IMR-90 (cell line): ENCODE data around the gene DPM1. TPM values are rescaled to one million over a fixed set of nuclear protein-coding genes. Genes with fewer than 3 reads are reported as not detected.
A peak's percentile ranks its signal among the peaks of the same experiment; 100 is the strongest.

ENCODE experiments used
- ATAC-seq: fragments of 200-7000 bp; cut with Tn5 transposase; 2 replicates; pipeline ENCODE4 v1.9.1; 2020; ENCODE audit warnings: low read depth, mild to moderate bottlenecking, moderate library complexity
- BruUV-seq: library from RNA; stranded (reverse); fragments of 400-500 nt; replicated peaks from 2 replicates; lab custom pipeline; 2021; lab: Mats Ljungman, UMichigan
- CTCF ChIA-PET: fragments of 300-600 bp; formaldehyde crosslinking; extraction: SDS; loops from one replicate; lab custom pipeline; 2021; ENCODE audit warnings: antibody characterized with exemption; lab: Yijun Ruan, JAX
- POLR2A ChIA-PET: fragments of 300-600 bp; sonication (Branson Sonifier 250); formaldehyde crosslinking; loops from one replicate; lab custom pipeline; 2022; ENCODE audit warnings: antibody characterized with exemption; ENCODE audit not compliant: unreplicated experiment; lab: Charles Lee
- DNase-seq: peaks from one replicate; pipeline ENCODE4 v3.0.0; 2013
- H2AFZ ChIP-seq: replicated peaks from 2 replicates; pipeline ENCODE3; 2013; ENCODE audit warnings: low read length, mild to moderate bottlenecking; ENCODE audit not compliant: poor library complexity
- H2AK5ac ChIP-seq: 2 replicates; pipeline ENCODE4 v1.6.1; 2013; ENCODE audit warnings: low read depth, low read length, inconsistent platforms
- H2AK9ac ChIP-seq: replicated peaks from 2 replicates; pipeline ENCODE3; 2013; ENCODE audit warnings: mild to moderate bottlenecking, low read depth, low read length, moderate library complexity; ENCODE audit not compliant: poor library complexity
- H2BK120ac ChIP-seq: 2 replicates; pipeline ENCODE4 v1.6.1; 2013; ENCODE audit warnings: low read depth, low read length, inconsistent platforms
- H2BK15ac ChIP-seq: 3 replicates; pipeline ENCODE4 v1.6.1; 2013; ENCODE audit warnings: low read depth, low read length, inconsistent platforms
- H2BK20ac ChIP-seq: 2 replicates; pipeline ENCODE4 v1.6.1; 2013; ENCODE audit warnings: low read depth, mild to moderate bottlenecking, inconsistent platforms, low read length, moderate library complexity
- H2BK5ac ChIP-seq: 2 replicates; pipeline ENCODE4 v1.6.1; 2013; ENCODE audit warnings: mild to moderate bottlenecking, low read depth, low read length, inconsistent platforms; ENCODE audit not compliant: poor library complexity, severe bottlenecking
- H3K14ac ChIP-seq: replicated peaks from 2 replicates; pipeline ENCODE4 v1.6.1; 2013; ENCODE audit warnings: low read depth, low read length, inconsistent platforms
- H3K18ac ChIP-seq: 2 replicates; pipeline ENCODE4 v1.6.1; 2013; ENCODE audit warnings: low read depth, low read length, control low read depth
- H3K23ac ChIP-seq: 2 replicates; pipeline ENCODE4 v1.6.1; 2013; ENCODE audit warnings: low read depth, low read length, inconsistent platforms
- H3K27ac ChIP-seq: 2 replicates; pipeline ENCODE4 v1.5.1; 2013; ENCODE audit warnings: mild to moderate bottlenecking, control low read depth, low read length; ENCODE audit not compliant: insufficient read depth
- H3K27me3 ChIP-seq: 2 replicates; pipeline ENCODE4 v1.6.1; 2013; ENCODE audit warnings: low read length; ENCODE audit not compliant: control insufficient read depth, insufficient read depth
- H3K36me3 ChIP-seq: 2 replicates; pipeline ENCODE4 v1.6.1; 2013; ENCODE audit warnings: low read length, mixed read lengths; ENCODE audit not compliant: control insufficient read depth, insufficient read depth
- H3K4ac ChIP-seq: 2 replicates; pipeline ENCODE4 v1.6.1; 2013; ENCODE audit warnings: low read depth, low read length, inconsistent platforms
- H3K4me1 ChIP-seq: 2 replicates; pipeline ENCODE4 v1.6.1; 2013; ENCODE audit warnings: low read length, mixed read lengths; ENCODE audit not compliant: control insufficient read depth, insufficient read depth
- H3K4me2 ChIP-seq: 2 replicates; pipeline ENCODE4 v1.6.1; 2013; ENCODE audit warnings: low read depth, mild to moderate bottlenecking, control low read depth, low read length, moderate library complexity
- H3K4me3 ChIP-seq: 2 replicates; pipeline ENCODE4 v1.5.1; 2013; ENCODE audit warnings: low read depth, mild to moderate bottlenecking, control low read depth, low read length, moderate library complexity; ENCODE audit not compliant: insufficient read depth
- H3K56ac ChIP-seq: 2 replicates; pipeline ENCODE4 v1.6.1; 2013; ENCODE audit warnings: low read length, inconsistent platforms; ENCODE audit not compliant: insufficient read depth; ENCODE audit errors: extremely low read depth
- H3K79me1 ChIP-seq, 2 experiments: 2 replicates each; pipeline ENCODE4 v1.6.1; 2013; ENCODE audit warnings: low read length in 2 of 2, inconsistent platforms in 1 of 2, low read depth in 1 of 2
- H3K9ac ChIP-seq: 2 replicates; pipeline ENCODE4 v1.6.1; 2013; ENCODE audit warnings: low read depth, low read length, control low read depth
- H3K9me1 ChIP-seq: 2 replicates; pipeline ENCODE4 v1.6.1; 2013; ENCODE audit warnings: low read length, inconsistent platforms; ENCODE audit not compliant: insufficient read depth
- H3K9me3 ChIP-seq: 2 replicates; pipeline ENCODE4 v1.6.1; 2013; ENCODE audit warnings: low read length; ENCODE audit not compliant: control insufficient read depth, insufficient read depth
- H4K20me1 ChIP-seq: 2 replicates; pipeline ENCODE4 v1.6.1; 2013; ENCODE audit warnings: low read length, inconsistent platforms; ENCODE audit not compliant: insufficient read depth
- H4K5ac ChIP-seq: 2 replicates; pipeline ENCODE4 v1.6.1; 2013; ENCODE audit warnings: mild to moderate bottlenecking, low read depth, low read length, control low read depth
- H4K8ac ChIP-seq, 2 experiments: 2 replicates each; pipeline ENCODE4 v1.6.1; 2013; ENCODE audit warnings: low read depth in 2 of 2, low read length in 2 of 2, control low read depth in 1 of 2, inconsistent platforms in 1 of 2
- H4K91ac ChIP-seq: 2 replicates; pipeline ENCODE4 v1.6.1; 2013; ENCODE audit warnings: low read depth, low read length, inconsistent platforms; ENCODE audit not compliant: insufficient read depth
- BHLHE40 ChIP-seq: fragments of 150-350 bp; IDR thresholded peaks from 2 replicates; pipeline ENCODE4 v1.6.1; 2016; ENCODE audit warnings: mild to moderate bottlenecking, low read depth, low read length
- CEBPB ChIP-seq: IDR thresholded peaks from 2 replicates; pipeline ENCODE4 v1.6.1; 2012; ENCODE audit warnings: low read depth, low read length, improper control_type of control experiment
- FOS ChIP-seq: fragments of 150-350 bp; IDR thresholded peaks from 2 replicates; pipeline ENCODE4 v1.6.1; 2016; ENCODE audit warnings: low read depth, low read length
- MAFK ChIP-seq: IDR thresholded peaks from 2 replicates; pipeline ENCODE4 v1.6.1; 2012; ENCODE audit warnings: low read depth, low read length, improper control_type of control experiment
- MAZ ChIP-seq: IDR thresholded peaks from 2 replicates; pipeline ENCODE4 v1.6.1; 2012; ENCODE audit warnings: low read depth, mild to moderate bottlenecking, low read length, improper control_type of control experiment, moderate library complexity, borderline replicate concordance
- RAD21 ChIP-seq: IDR thresholded peaks from 2 replicates; pipeline ENCODE4 v1.6.1; 2012; ENCODE audit warnings: low read length, improper control_type of control experiment
- RCOR1 ChIP-seq: IDR thresholded peaks from 2 replicates; pipeline ENCODE4 v1.6.1; 2012; ENCODE audit warnings: mild to moderate bottlenecking, low read length, improper control_type of control experiment; ENCODE audit not compliant: insufficient replicate concordance
- SMC3 ChIP-seq: fragments of 150-350 bp; IDR thresholded peaks from 2 replicates; pipeline ENCODE4 v1.6.1; 2016; ENCODE audit warnings: low read depth, mild to moderate bottlenecking, antibody characterized with exemption, low read length, moderate library complexity
- WGBS, 2 experiments: methylation state at CpG; one replicate each; pipeline versions ENCODE4 v1.1.5 to v1.1.7; 2013; ENCODE audit warnings: missing lambda C conversion rate in 2 of 2; ENCODE audit not compliant: insufficient read length in 1 of 2; ENCODE audit errors: extremely low coverage in 2 of 2; 5-methylcytosine and 5-hydroxymethylcytosine counted together
- dilution Hi-C: fragments of 300-500 bp; cut with HindIII; formaldehyde crosslinking; loops from one replicate; pipeline ENCODE4 v1.14.3; 2018; ENCODE audit warnings: low sequenced_read_pairs; ENCODE audit not compliant: unreplicated experiment
- in situ Hi-C: fragments of 300-500 bp; cut with MboI; formaldehyde crosslinking; loops from 3 replicates; pipeline ENCODE4 v1.14.3; 2019; ENCODE audit warnings: low sequenced_read_pairs, inconsistent platforms, mixed read lengths
- intact Hi-C: fragments of 100-400 bp; cut with micrococcal nuclease; formaldehyde crosslinking; loops from 2 replicates; pipeline ENCODE4 v1.10.0; 2022
- polyA plus RNA-seq, 3 experiments: library from polyadenylated mRNA; depleted of rRNA; stranded (reverse); fragments of >200 nt; gene quantifications; 2 replicates each; pipeline ENCODE4 v1.2.3, GENCODE V29; 2012; ENCODE audit warnings: low replicate concordance in 1 of 3
- total RNA-seq: library from RNA; depleted of rRNA; stranded (reverse); fragments of >200 nt; gene quantifications from 2 replicates; pipeline ENCODE4 v1.2.3, GENCODE V29; 2012
- TF ChIP-seq, protein P1 (sequence below): fragments of 150-350 bp; IDR thresholded peaks from 2 replicates; pipeline ENCODE4 v1.6.1; 2017; ENCODE audit warnings: mild to moderate bottlenecking, antibody characterized with exemption, low read length, low read depth
- TF ChIP-seq, protein P2 (sequence below): fragments of 150-350 bp; IDR thresholded peaks from 2 replicates; pipeline ENCODE4 v1.6.1; 2016; ENCODE audit warnings: low read depth, mild to moderate bottlenecking, low read length, moderate library complexity, borderline replicate concordance

Gene DPM1
- total and polyA plus RNA-seq, 2 of the 4 experiments (the other 2 are of a cell fraction) = 59.1 to 89.1 TPM

DNA sequence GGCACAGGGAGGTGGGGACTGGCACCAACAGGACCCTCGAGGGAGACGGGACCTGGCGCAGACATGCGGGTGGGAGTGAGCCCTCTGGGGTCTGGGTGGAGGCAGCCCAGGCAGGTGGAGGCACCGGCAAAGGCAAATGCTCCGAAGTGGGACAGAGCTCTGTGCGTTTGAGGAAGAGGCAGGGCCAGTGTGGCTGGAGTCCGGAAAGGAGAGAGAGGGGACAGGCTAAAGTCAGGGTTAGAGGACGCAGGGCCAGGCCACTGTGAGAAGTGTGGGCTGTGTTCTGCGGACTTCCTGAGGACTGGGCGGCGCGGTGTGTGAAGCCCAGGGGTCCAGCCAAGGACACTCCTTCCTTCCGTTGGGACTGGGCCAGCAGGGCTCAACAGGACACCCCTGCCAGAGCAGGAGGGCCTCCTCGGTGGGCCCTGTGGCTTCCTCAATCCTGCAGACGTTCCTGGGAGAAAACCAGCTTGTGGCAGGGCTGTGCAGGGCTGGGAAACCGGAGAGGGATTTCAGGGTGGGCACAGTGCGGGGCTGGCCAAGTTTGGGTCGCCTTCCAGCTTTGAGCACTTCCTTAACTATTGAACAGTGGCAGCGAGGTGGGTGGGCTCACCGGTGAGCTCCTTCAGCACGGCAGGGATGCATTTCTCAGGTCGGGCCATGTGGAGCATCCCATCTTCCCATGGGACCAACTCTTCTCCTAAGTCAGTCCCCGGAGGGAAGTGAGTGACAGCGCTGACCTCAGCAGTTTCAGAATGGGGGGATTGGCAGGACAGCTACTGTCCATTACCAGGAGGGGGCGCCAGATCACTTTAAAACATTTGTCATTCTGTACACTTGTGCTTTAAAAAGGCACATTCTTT, 22.8 kb upstream of the DPM1 start (continued):
- TF ChIP-seq, protein P1, sequence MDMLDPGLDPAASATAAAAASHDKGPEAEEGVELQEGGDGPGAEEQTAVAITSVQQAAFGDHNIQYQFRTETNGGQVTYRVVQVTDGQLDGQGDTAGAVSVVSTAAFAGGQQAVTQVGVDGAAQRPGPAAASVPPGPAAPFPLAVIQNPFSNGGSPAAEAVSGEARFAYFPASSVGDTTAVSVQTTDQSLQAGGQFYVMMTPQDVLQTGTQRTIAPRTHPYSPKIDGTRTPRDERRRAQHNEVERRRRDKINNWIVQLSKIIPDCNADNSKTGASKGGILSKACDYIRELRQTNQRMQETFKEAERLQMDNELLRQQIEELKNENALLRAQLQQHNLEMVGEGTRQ = no peak

DNA sequence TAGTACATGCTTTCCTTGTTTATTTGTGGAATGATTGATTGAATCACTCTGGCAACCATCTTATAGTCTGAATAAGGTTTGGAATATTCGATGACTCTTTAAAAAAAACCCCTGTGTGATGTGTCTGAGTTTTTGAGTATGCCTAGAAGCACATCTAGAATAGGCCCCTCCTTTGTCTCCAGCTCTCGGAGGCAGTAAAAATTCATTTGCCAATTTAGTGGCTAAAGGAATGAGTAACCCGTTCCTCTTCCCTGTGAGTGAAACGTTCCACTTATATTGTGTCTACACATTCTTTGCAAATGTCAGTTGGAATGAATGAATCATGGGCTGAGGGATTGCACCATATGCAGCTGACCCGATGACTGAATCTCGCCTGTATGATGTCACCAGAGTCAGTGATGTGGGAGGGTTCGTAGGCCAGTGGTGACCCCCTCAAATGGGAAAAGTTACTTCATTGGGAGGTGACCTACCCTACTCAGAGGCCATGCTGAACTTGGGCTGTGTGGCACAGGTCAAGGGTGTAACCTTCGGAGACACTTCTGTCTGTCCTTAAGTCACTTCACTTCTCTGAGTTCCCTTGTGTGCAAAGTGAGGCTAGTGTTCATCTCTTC, 21.8 kb upstream of the DPM1 start:
- Histone ChIP-seq H3K18ac (peak overlapping the region; percentile 64), H4K91ac (peak overlapping the region; percentile 88), H4K8ac (peak overlapping the region; percentile 44 to 69), H2BK15ac (peak overlapping the region; percentile 27), H3K9me1 (peaks cover 19% of the 10 kb centered on the region), H3K27me3 (no peaks in the 10 kb centered on the region), H3K4ac (peak overlapping the region; percentile 93), H3K4me3 (no peak overlapping the region), H3K36me3 (no peaks in the 10 kb centered on the region), H2BK5ac (peak overlapping the region; percentile 93), H3K9me3 (no peaks in the 10 kb centered on the region), H2BK120ac (peak overlapping the region; percentile 95), H4K5ac (peak overlapping the region; percentile 9), H3K4me1 (peaks cover 24% of the 10 kb centered on the region), H3K56ac (no peak overlapping the region; the same call in 1 of the 2 replicates), H3K14ac (peak overlapping the region; percentile 77), H2AFZ (peak overlapping the region; percentile 69), H3K27ac (peak overlapping the region; percentile 88), H3K79me1 (peaks cover 0 to 15% of the 10 kb centered on the region in 2 experiments; a peak in 1 of 4 replicates), H3K9ac (no peak overlapping the region), H2AK5ac (peak overlapping the region; percentile 93), H4K20me1 (peaks cover 3% of the 10 kb centered on the region; the same call in 1 of the 2 replicates), H2AK9ac (peak overlapping the region; percentile 8), H3K4me2 (peak overlapping the region; percentile 5; the same call in 1 of the 2 replicates), H3K23ac (peak overlapping the region; percentile 57; the same call in 1 of the 2 replicates), H2BK20ac (peak overlapping the region; percentile 97)
- ATAC-seq (peak; percentile 89), DNase-seq (peak; percentile 100)
- no CpG with 5 or more reads among the region's 8 CpGs for WGBS, 2 experiments
- intact Hi-C loops (loop anchor here (1.0 to 5.0 kb wide), 3 partner anchors 21 to 632 kb away; partner anchors contain the start of genes DPM1 and MOCS3), in situ Hi-C loops (loop anchor here (10.0 to 25.0 kb wide), 3 partner anchors 615 to 1107 kb away; partner anchors contain the start of gene ATP9A), dilution Hi-C loops (no loop called here)
- no TSS peak for BruUV-seq
- POLR2A ChIA-PET = no interaction called here
- CTCF ChIA-PET = no interaction called here
- TF ChIP-seq, protein P2, sequence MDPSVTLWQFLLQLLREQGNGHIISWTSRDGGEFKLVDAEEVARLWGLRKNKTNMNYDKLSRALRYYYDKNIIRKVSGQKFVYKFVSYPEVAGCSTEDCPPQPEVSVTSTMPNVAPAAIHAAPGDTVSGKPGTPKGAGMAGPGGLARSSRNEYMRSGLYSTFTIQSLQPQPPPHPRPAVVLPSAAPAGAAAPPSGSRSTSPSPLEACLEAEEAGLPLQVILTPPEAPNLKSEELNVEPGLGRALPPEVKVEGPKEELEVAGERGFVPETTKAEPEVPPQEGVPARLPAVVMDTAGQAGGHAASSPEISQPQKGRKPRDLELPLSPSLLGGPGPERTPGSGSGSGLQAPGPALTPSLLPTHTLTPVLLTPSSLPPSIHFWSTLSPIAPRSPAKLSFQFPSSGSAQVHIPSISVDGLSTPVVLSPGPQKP = no peak
- TF ChIP-seq MAFK (no peak; the same call in 1 of the 2 replicates), SMC3 (0 out of 2 replicates have a peak, but pooled peaks have one; percentile 2), MAZ (peak; percentile 41; the same call in 1 of the 2 replicates), CEBPB (peak; percentile 100), FOS (peak; percentile 99), BHLHE40 (peak; percentile 81; the same call in 1 of the 2 replicates), RAD21 (no peak), RCOR1 (no peak)
